Naive thymus-derived CD4-positive, alpha-beta T cell (primary cell): ENCODE results near the gene TRIM31. TPM values are rescaled to one million over a fixed set of nuclear protein-coding genes. Genes with fewer than 3 reads are reported as not detected.
A peak's percentile ranks its signal among the peaks of the same experiment; 100 is the strongest.

Experiments used
- ATAC-seq: fragments of 150-1000 bp; cut with Tn5 transposase; 2 replicates; pipeline ENCODE4 v1.10.0; 2021; ENCODE audit warnings: mild to moderate bottlenecking, moderate library complexity
- CTCF ChIA-PET: fragments of 350-600 bp; sonication (Branson Sonifier 250); formaldehyde crosslinking; loops from one replicate; lab custom pipeline; 2021; ENCODE audit warnings: antibody characterized with exemption; lab: Charles Lee
- POLR2A ChIA-PET: fragments of 350-600 bp; sonication (Branson Sonifier 250); formaldehyde crosslinking; loops from one replicate; lab custom pipeline; 2021; ENCODE audit warnings: antibody characterized with exemption, inconsistent platforms; lab: Charles Lee
- DNase-seq, 9 donors: peaks; one replicate each; pipeline versions ENCODE4 v3.0.0 to v3.0.0-alpha.2; 2020 to 2022; ENCODE audit warnings: mixed read lengths in 1 of 9
- H3K27ac ChIP-seq: one replicate; pipeline ENCODE4 v1.7.0; 2013; ENCODE audit warnings: mild to moderate bottlenecking, low read depth, low read length, moderate library complexity
- H3K27me3 ChIP-seq, 2 donors: one replicate each; pipeline ENCODE4 v1.7.0; 2013; ENCODE audit warnings: low read length in 2 of 2, mild to moderate bottlenecking in 2 of 2, moderate library complexity in 2 of 2; ENCODE audit not compliant: control insufficient read depth in 2 of 2, insufficient read depth in 2 of 2
- H3K36me3 ChIP-seq, 3 experiments: 1 replicate in 2 of 3; 2 replicates in 1 of 3; pipeline ENCODE4 v1.7.0; 2013; ENCODE audit warnings: low read length in 3 of 3, mild to moderate bottlenecking in 3 of 3, moderate library complexity in 1 of 3; ENCODE audit not compliant: insufficient read depth in 3 of 3, control insufficient read depth in 2 of 3
- H3K4me1 ChIP-seq, 2 donors: one replicate each; pipeline ENCODE4 v1.7.0; 2013; ENCODE audit warnings: low read length in 2 of 2, mild to moderate bottlenecking in 2 of 2, moderate library complexity in 1 of 2; ENCODE audit not compliant: control insufficient read depth in 2 of 2, insufficient read depth in 2 of 2
- H3K4me3 ChIP-seq: 2 replicates; pipeline ENCODE4 v1.7.0; 2013; ENCODE audit warnings: mild to moderate bottlenecking, low read length
- H3K9me3 ChIP-seq, 3 experiments: 1 replicate in 2 of 3; 2 replicates in 1 of 3; pipeline ENCODE4 v1.7.0; 2013; ENCODE audit warnings: low read length in 3 of 3; ENCODE audit not compliant: control insufficient read depth in 2 of 3
- H3K27ac Mint-ChIP-seq, 9 donors: one replicate each; pipeline ENCODE4 v1.8.0; 2020 to 2022; ENCODE audit warnings: mixed read lengths in 9 of 9, mild to moderate bottlenecking in 8 of 9, moderate library complexity in 5 of 9, inconsistent platforms in 2 of 9
- H3K27me3 Mint-ChIP-seq, 5 donors: one replicate each; pipeline ENCODE4 v1.8.0; 2021 to 2022; ENCODE audit warnings: mixed read lengths in 5 of 5, mild to moderate bottlenecking in 1 of 5
- H3K36me3 Mint-ChIP-seq, 5 donors: one replicate each; pipeline ENCODE4 v1.8.0; 2020 to 2022; ENCODE audit warnings: mixed read lengths in 5 of 5, mild to moderate bottlenecking in 3 of 5, inconsistent platforms in 1 of 5
- H3K4me1 Mint-ChIP-seq, 7 donors: one replicate each; pipeline ENCODE4 v1.8.0; 2020 to 2022; ENCODE audit warnings: mixed read lengths in 7 of 7, mild to moderate bottlenecking in 3 of 7, inconsistent platforms in 1 of 7
- H3K4me3 Mint-ChIP-seq, 10 donors: one replicate each; pipeline ENCODE4 v1.8.0; 2020 to 2022; ENCODE audit warnings: mild to moderate bottlenecking in 10 of 10, mixed read lengths in 10 of 10, moderate library complexity in 6 of 10, inconsistent platforms in 2 of 10
- H3K9me3 Mint-ChIP-seq, 11 donors: one replicate each; pipeline ENCODE4 v1.8.0; 2020 to 2022; ENCODE audit warnings: mixed read lengths in 11 of 11, mild to moderate bottlenecking in 4 of 11, inconsistent platforms in 1 of 11, moderate library complexity in 1 of 11
- intact Hi-C, 2 donors: fragments of 100-400 bp; cut with micrococcal nuclease; formaldehyde crosslinking; loops; one replicate each; pipeline ENCODE4 v1.15.1; 2023
- polyA plus RNA-seq, 2 donors: library from polyadenylated mRNA; unstranded; fragments of 300-500 nt; fragmentation: Illumina TruSeq; gene quantifications; one replicate each; pipeline ENCODE4 v1.2.3, GENCODE V29; 2021
- total RNA-seq, 6 experiments: library from RNA in 5 of 6; stranded (reverse) in 5 of 6; gene quantifications; 1 replicate in 5 of 6; 2 replicates in 1 of 6; pipeline ENCODE4 v1.2.3 and lab custom pipeline; 2021 to 2026

TRIM31 gene
- total and polyA plus RNA-seq, 7 experiments from 2014 or later: 0.32 to 0.59 (median 0.32) TPM; not detected in 4

GRCh38 chr6:30075094-30075789 is 37.6 kb downstream of the TRIM31 start, which contains the start of gene RNF39:
TSS of gene RNF39 (minus strand) at chr6:30075769. CDS start at chr6:30075585, 184 bp downstream.
- H3K27ac Mint-ChIP-seq: peak within 1 kb of the TSS in 5 of 9 donors; percentile 1 to 60 (median 18)
- no peak within 1 kb of the TSS for H3K27ac ChIP-seq
- H3K4me1 Mint-ChIP-seq: peaks cover 41 to 63% (median 59%) of the 10 kb centered on the region in 7 donors
- H3K9me3 Mint-ChIP-seq: peaks cover 0 to 3% (median 0%) of the 10 kb centered on the region in 11 donors
- H3K4me3 Mint-ChIP-seq: peak within 1 kb of the TSS; percentile 63 to 89 (median 81)
- peaks cover 7 to 20% (median 16%) of the 10 kb centered on the region in 5 donors for H3K36me3 Mint-ChIP-seq
- H3K36me3 ChIP-seq: peaks cover 0 to 5% (median 0%) of the 10 kb centered on the region in 3 experiments
- DNase-seq: no peak
- H3K27me3 ChIP-seq: peaks cover 0 to 12% of the 10 kb centered on the region in 2 donors
- peak within 1 kb of the TSS; percentile 40 for H3K4me3 ChIP-seq
- ChIA-PET POLR2A (interaction anchor here (0.8 to 1.1 kb wide), 2 partner anchors 9 to 15 kb away, joined by 3 to 5 read pairs; no protein-coding TSS in a partner anchor), CTCF (no interaction called here)
- peaks cover 14 to 43% of the 10 kb centered on the region in 2 donors for H3K4me1 ChIP-seq
- ATAC-seq: peak; percentile 39
- no peaks in the 10 kb centered on the region for H3K9me3 ChIP-seq
- H3K27me3 Mint-ChIP-seq: peaks cover 31 to 90% (median 52%) of the 10 kb centered on the region in 5 donors
- intact Hi-C loops: loop anchor here in 1 of 2 donors (1.0 kb wide), 1 partner anchor 9 kb away; no protein-coding TSS in a partner anchor

DNA sequence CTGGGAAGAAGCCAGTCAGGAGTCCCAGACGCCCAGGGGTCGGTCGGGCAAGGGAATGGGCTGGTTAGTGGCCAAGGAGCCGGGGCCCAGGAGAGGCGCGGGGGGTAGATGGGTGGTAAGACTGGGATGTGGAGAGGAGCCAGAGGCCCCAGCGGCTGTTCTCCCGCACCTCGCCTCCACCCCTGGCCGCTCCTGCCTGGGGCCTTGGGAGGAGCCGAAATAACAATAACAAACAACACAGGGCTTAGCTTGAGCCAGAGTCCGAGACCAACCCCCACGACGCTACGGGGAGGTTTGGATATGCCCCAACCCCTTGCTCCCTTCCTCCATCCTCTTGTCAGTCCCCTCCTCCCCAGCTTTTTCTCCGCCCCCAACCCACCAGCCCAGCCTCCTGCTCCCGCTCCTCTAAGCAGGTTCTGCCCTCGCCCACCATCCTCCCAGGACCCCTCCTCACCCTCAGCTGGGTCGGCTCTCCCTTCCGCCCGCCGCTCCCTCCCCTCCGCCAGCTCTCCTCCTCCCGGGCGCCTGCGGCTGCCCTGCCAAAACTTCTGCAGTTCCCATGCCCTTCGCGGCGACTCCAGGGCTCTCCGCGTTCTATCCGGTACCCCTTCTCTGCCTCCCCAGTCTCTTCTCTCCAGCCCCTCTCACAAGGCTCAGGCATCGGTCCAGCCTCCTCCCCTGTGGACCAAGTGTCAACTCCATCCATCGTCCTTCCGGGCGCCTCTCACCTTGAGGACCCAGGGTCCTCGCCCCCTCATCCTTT is 38.4 kb downstream of the TRIM31 start:
- Mint-ChIP-seq H3K27ac (peak overlapping the region in 2 of 9 donors; percentile 18 to 39), H3K4me3 (peak overlapping the region; percentile 43 to 89 (median 78)), H3K4me1 (peaks cover 48 to 71% (median 64%) of the 10 kb centered on the region in 7 donors), H3K9me3 (peaks cover 0 to 3% (median 0%) of the 10 kb centered on the region in 11 donors), H3K27me3 (peaks cover 31 to 86% (median 54%) of the 10 kb centered on the region in 5 donors), H3K36me3 (peaks cover 10 to 28% (median 23%) of the 10 kb centered on the region in 5 donors)
- Histone ChIP-seq H3K27me3 (peaks cover 0 to 12% of the 10 kb centered on the region in 2 donors), H3K27ac (no peak overlapping the region), H3K4me1 (peaks cover 14 to 43% of the 10 kb centered on the region in 2 donors), H3K4me3 (peak overlapping the region; percentile 40), H3K36me3 (peaks cover 0 to 12% (median 4%) of the 10 kb centered on the region in 3 experiments), H3K9me3 (no peaks in the 10 kb centered on the region)
- no peak for ATAC-seq
- CTCF ChIA-PET: no interaction called here
- POLR2A ChIA-PET: interaction anchor here (0.8 to 1.1 kb wide), 2 partner anchors 8 to 14 kb away, joined by 3 to 5 read pairs; no protein-coding TSS in a partner anchor
- intact Hi-C loops: loop anchor here in 1 of 2 donors (1.0 kb wide), 1 partner anchor 8 kb away; no protein-coding TSS in a partner anchor
- no peak for DNase-seq

DNA sequence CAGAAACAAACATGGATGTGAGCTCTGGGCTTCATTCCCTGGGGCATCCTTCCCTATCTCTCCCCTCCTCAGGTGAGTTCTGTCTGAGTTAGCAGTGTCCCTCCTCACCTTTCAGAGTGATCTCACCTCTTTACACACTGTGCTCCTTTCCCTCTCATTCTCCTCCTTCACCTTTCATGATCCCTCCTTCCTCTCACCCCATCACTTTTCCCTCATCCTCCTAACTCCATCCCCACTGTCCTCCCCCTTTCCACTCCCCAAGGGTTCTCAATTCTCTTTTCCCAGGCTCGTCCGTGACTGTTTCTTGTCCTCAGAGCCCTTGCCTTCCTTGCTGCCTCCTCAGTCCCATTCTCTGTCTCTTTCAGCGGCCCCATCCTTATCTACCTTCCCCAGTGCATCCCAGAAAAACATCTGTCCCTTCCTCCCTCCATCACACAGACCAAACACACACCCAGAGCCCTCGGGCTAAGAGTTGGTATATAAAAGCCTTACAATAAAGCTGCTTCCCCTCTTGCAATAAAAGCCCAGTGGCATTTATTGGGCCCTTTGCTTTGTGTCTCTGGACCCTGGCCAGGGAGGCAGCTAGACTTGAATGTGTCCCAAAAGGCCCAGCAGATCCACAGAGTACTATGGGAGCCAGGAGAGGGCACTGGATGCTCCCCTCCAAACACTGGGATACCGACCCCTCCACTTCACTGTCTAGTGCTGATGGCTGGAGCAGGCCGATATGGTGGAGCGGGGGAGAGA is 39.2 kb downstream of the TRIM31 start:
- H3K36me3 Mint-ChIP-seq: peaks cover 10 to 34% (median 28%) of the 10 kb centered on the region in 5 donors
- POLR2A ChIA-PET: no interaction called here
- CTCF ChIA-PET: no interaction called here

GRCh38 chr6:30071858-30072257 is 41.0 kb downstream of the TRIM31 start:
- DNase-seq: no peak

More for the DNA sequence above, 39.2 kb downstream of the TRIM31 start:
- peaks cover 49 to 72% (median 66%) of the 10 kb centered on the region in 7 donors for H3K4me1 Mint-ChIP-seq
- intact Hi-C loops: no loop called here
- peak overlapping the region in 2 of 9 donors; percentile 25 to 73 for H3K27ac Mint-ChIP-seq
- H3K27me3 Mint-ChIP-seq: peaks cover 31 to 77% (median 55%) of the 10 kb centered on the region in 5 donors
- H3K9me3 ChIP-seq: no peaks in the 10 kb centered on the region
- ATAC-seq (no peak), DNase-seq (no peak)
- H3K27ac ChIP-seq: no peak overlapping the region
- peaks cover 0 to 12% of the 10 kb centered on the region in 2 donors for H3K27me3 ChIP-seq
- H3K36me3 ChIP-seq: peaks cover 0 to 20% (median 7%) of the 10 kb centered on the region in 3 experiments
- H3K4me3 Mint-ChIP-seq: peak overlapping the region in 8 of 10 donors; percentile 25 to 89 (median 81)
- peaks cover 0 to 3% (median 0%) of the 10 kb centered on the region in 11 donors for H3K9me3 Mint-ChIP-seq
- H3K4me3 ChIP-seq: no peak overlapping the region
- H3K4me1 ChIP-seq: peaks cover 14 to 46% of the 10 kb centered on the region in 2 donors

GRCh38 chr6:30071081-30071818 is 41.6 kb downstream of the TRIM31 start:
- peaks cover 47 to 76% (median 66%) of the 10 kb centered on the region in 7 donors for H3K4me1 Mint-ChIP-seq
- intact Hi-C loops: no loop called here

More at GRCh38 chr6:30071858-30072257, 41.0 kb downstream of the TRIM31 start:
- intact Hi-C loops: no loop called here
- ChIA-PET CTCF (no interaction called here), POLR2A (interaction anchor here (1.0 to 1.6 kb wide), 2 partner anchors 11 to 25 kb away, joined by 3 to 4 read pairs; partner anchors contain the start of gene POLR1H)
- Mint-ChIP-seq H3K36me3 (peaks cover 10 to 46% (median 41%) of the 10 kb centered on the region in 5 donors), H3K27ac (peak overlapping the region in 2 of 9 donors; percentile 13 to 35), H3K9me3 (peaks cover 0 to 7% (median 0%) of the 10 kb centered on the region in 11 donors), H3K4me1 (peaks cover 49 to 76% (median 67%) of the 10 kb centered on the region in 7 donors), H3K27me3 (peaks cover 31 to 64% (median 55%) of the 10 kb centered on the region in 5 donors), H3K4me3 (peak overlapping the region in 6 of 10 donors; percentile 3 to 54 (median 40))
- peaks cover 0 to 12% of the 10 kb centered on the region in 2 donors for H3K27me3 ChIP-seq
- ATAC-seq: no peak
- no peaks in the 10 kb centered on the region for H3K9me3 ChIP-seq
- peaks cover 0 to 25% (median 7%) of the 10 kb centered on the region in 3 experiments for H3K36me3 ChIP-seq
- H3K4me3 ChIP-seq: no peak overlapping the region
- peaks cover 17 to 50% of the 10 kb centered on the region in 2 donors for H3K4me1 ChIP-seq
- H3K27ac ChIP-seq: no peak overlapping the region

More at GRCh38 chr6:30071081-30071818, 41.6 kb downstream of the TRIM31 start:
- Mint-ChIP-seq H3K36me3 (peaks cover 10 to 46% (median 41%) of the 10 kb centered on the region in 5 donors), H3K4me3 (peak overlapping the region in 9 of 10 donors; percentile 6 to 58 (median 48)), H3K27ac (peak overlapping the region in 1 of 9 donors; percentile 14), H3K9me3 (peaks cover 0 to 10% (median 0%) of the 10 kb centered on the region in 11 donors), H3K27me3 (peaks cover 31 to 58% (median 55%) of the 10 kb centered on the region in 5 donors)
- ATAC-seq (no peak), DNase-seq (no peak)
- no peaks in the 10 kb centered on the region for H3K9me3 ChIP-seq
- peaks cover 0 to 12% of the 10 kb centered on the region in 2 donors for H3K27me3 ChIP-seq
- peaks cover 16 to 46% of the 10 kb centered on the region in 2 donors for H3K4me1 ChIP-seq
- H3K4me3 ChIP-seq: no peak overlapping the region
- CTCF ChIA-PET: no interaction called here
- H3K27ac ChIP-seq: no peak overlapping the region
- peaks cover 0 to 25% (median 7%) of the 10 kb centered on the region in 3 experiments for H3K36me3 ChIP-seq
- POLR2A ChIA-PET: interaction anchor here (1.0 to 1.8 kb wide), 3 partner anchors 10 to 26 kb away, joined by 3 to 9 read pairs (median 4); partner anchors contain the start of gene POLR1H
